ENCODE measurements around the gene GAB2.

DNA sequence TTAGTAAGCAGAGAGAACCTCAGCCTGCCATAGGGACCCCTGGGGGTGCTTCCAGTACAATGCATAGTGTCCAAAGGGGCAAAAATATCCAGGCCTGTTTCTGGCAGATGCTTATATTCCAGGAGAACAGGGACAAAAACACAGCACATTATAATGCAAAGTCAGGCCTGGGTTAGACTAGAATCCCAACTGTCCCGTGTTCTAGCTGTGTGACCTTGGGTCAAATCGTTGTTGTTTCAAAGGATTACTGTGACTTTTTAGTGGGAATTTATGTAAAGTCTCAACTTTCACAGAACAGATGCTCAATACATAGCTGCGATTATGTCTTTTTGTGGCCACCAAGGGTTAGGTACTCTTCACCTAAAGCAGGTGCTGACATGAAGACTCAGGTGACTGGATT is 142.9 kb downstream of the GAB2 start:
- TF ChIP-seq ZNF274 (IDR thresholded peaks at IDR 0.05; ENCODE audit: low read length) (no peak), ZNF274 (tag by site-specific recombination; IDR thresholded peaks at IDR 0.05; ENCODE audit: borderline replicate concordance) (no peak), ZNF37A (tag by site-specific recombination; IDR thresholded peaks at IDR 0.05) (no peak), ZNF132 (tag by site-specific recombination; IDR thresholded peaks at IDR 0.05; ENCODE audit: borderline replicate concordance) (no peak), REPIN1 (tag by site-specific recombination; IDR thresholded peaks at IDR 0.05; ENCODE audit: low read depth) (no peak), SP2 (tag by site-specific recombination; IDR thresholded peaks at IDR 0.05) (no peak)
- TF ChIP-seq, protein P1, sequence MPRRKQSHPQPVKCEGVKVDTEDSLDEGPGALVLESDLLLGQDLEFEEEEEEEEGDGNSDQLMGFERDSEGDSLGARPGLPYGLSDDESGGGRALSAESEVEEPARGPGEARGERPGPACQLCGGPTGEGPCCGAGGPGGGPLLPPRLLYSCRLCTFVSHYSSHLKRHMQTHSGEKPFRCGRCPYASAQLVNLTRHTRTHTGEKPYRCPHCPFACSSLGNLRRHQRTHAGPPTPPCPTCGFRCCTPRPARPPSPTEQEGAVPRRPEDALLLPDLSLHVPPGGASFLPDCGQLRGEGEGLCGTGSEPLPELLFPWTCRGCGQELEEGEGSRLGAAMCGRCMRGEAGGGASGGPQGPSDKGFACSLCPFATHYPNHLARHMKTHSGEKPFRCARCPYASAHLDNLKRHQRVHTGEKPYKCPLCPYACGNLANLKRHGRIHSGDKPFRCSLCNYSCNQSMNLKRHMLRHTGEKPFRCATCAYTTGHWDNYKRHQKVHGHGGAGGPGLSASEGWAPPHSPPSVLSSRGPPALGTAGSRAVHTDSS (tag by site-specific recombination; IDR thresholded peaks at IDR 0.05), result no peak
- TF ChIP-seq, protein P2, sequence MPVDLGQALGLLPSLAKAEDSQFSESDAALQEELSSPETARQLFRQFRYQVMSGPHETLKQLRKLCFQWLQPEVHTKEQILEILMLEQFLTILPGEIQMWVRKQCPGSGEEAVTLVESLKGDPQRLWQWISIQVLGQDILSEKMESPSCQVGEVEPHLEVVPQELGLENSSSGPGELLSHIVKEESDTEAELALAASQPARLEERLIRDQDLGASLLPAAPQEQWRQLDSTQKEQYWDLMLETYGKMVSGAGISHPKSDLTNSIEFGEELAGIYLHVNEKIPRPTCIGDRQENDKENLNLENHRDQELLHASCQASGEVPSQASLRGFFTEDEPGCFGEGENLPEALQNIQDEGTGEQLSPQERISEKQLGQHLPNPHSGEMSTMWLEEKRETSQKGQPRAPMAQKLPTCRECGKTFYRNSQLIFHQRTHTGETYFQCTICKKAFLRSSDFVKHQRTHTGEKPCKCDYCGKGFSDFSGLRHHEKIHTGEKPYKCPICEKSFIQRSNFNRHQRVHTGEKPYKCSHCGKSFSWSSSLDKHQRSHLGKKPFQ (tag by site-specific recombination; IDR thresholded peaks at IDR 0.05), result no peak
- TF ChIP-seq, protein P3, sequence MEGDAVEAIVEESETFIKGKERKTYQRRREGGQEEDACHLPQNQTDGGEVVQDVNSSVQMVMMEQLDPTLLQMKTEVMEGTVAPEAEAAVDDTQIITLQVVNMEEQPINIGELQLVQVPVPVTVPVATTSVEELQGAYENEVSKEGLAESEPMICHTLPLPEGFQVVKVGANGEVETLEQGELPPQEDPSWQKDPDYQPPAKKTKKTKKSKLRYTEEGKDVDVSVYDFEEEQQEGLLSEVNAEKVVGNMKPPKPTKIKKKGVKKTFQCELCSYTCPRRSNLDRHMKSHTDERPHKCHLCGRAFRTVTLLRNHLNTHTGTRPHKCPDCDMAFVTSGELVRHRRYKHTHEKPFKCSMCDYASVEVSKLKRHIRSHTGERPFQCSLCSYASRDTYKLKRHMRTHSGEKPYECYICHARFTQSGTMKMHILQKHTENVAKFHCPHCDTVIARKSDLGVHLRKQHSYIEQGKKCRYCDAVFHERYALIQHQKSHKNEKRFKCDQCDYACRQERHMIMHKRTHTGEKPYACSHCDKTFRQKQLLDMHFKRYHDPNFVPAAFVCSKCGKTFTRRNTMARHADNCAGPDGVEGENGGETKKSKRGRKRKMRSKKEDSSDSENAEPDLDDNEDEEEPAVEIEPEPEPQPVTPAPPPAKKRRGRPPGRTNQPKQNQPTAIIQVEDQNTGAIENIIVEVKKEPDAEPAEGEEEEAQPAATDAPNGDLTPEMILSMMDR (tag by site-specific recombination; IDR thresholded peaks at IDR 0.05), result no peak
